ENCODE data around the gene SLC11A2. TPM values are rescaled to one million over a fixed set of nuclear protein-coding genes. Genes with fewer than 3 reads are reported as not detected.

The SLC11A2 gene
- total and polyA plus RNA-seq, 7 donors: 3.9 to 44.6 (median 25.0) TPM

DNA sequence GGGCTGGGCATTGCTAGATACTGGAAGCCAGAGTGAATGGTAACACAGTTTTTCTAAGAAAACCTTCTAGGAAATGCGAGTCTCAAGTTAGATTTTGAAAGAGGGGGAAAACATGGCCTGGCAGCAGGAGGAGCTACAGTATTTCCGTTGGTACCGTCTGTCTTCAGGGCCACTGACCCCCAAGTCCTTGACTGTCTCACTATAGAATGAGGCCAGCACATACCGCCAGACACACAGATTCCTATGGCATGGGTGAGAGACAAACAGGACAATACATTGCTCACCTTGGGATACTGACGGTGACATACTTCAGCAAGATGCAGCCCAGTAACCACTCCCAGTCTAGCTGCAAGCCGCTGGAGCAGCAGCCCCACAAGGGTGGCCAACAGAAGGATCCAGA is 21.7 kb downstream of the SLC11A2 start:
- H3K27me3 ChIP-seq: no peaks in the 10 kb centered on the region
- peaks cover 6 to 83% (median 16%) of the 10 kb centered on the region in 4 donors for H3K36me3 ChIP-seq
- H3K27ac ChIP-seq: no peak overlapping the region

DNA sequence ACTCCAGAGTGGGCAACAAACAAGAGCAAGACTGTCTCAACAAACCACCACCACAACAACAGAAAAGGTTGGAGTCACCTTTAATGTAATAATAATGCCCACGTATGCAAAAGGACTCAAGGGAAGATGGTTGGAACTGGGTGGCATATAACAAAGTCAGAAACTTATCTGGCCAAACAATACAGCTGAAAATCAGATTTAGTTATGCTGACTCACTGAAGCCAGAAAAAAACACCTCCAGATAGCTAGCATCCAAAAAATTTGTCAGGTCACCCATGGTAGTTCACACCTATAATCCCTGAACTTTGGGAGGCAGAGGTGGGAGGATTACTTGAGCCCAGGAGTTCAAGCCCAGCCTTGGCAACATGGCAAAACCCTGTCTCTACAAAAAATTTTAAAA is 24.4 kb downstream of the SLC11A2 start:
- TF ChIP-seq POLR2AphosphoS5 (IDR thresholded peaks at IDR 0.05): no peak
- TF ChIP-seq POLR2A (IDR thresholded peaks at IDR 0.05): no peak
- TF ChIP-seq, protein P1, sequence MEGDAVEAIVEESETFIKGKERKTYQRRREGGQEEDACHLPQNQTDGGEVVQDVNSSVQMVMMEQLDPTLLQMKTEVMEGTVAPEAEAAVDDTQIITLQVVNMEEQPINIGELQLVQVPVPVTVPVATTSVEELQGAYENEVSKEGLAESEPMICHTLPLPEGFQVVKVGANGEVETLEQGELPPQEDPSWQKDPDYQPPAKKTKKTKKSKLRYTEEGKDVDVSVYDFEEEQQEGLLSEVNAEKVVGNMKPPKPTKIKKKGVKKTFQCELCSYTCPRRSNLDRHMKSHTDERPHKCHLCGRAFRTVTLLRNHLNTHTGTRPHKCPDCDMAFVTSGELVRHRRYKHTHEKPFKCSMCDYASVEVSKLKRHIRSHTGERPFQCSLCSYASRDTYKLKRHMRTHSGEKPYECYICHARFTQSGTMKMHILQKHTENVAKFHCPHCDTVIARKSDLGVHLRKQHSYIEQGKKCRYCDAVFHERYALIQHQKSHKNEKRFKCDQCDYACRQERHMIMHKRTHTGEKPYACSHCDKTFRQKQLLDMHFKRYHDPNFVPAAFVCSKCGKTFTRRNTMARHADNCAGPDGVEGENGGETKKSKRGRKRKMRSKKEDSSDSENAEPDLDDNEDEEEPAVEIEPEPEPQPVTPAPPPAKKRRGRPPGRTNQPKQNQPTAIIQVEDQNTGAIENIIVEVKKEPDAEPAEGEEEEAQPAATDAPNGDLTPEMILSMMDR (IDR thresholded peaks at IDR 0.05): no peak
- TF ChIP-seq EP300 (IDR thresholded peaks at IDR 0.05): no peak
- Histone ChIP-seq H3K4me3 (no peak overlapping the region), H3K27ac (no peak overlapping the region), H3K4me1 (no peaks in the 10 kb centered on the region), H3K36me3 (peaks cover 6 to 93% (median 17%) of the 10 kb centered on the region in 4 donors), H3K9me3 (no peaks in the 10 kb centered on the region), H3K27me3 (no peaks in the 10 kb centered on the region)
- 86 to 100% methylated on average over 1 of the region's 1 CpG for WGBS, 2 donors
- intact Hi-C loops (cut with DNase I): no loop called here
- no peak for DNase-seq

More for the DNA sequence above, 21.7 kb downstream of the SLC11A2 start:
- Histone ChIP-seq H3K4me3 (no peak overlapping the region), H3K4me1 (no peaks in the 10 kb centered on the region), H3K9me3 (no peaks in the 10 kb centered on the region)
- no peak for DNase-seq
- 92 to 93% methylated on average over 6 of the region's 6 CpGs for WGBS, 2 donors
- intact Hi-C loops (cut with DNase I): no loop called here
- TF ChIP-seq POLR2A (IDR thresholded peaks at IDR 0.05) (no peak), EP300 (IDR thresholded peaks at IDR 0.05) (no peak), POLR2AphosphoS5 (IDR thresholded peaks at IDR 0.05) (no peak)
- TF ChIP-seq, protein P1 (IDR thresholded peaks at IDR 0.05): no peak

DNA sequence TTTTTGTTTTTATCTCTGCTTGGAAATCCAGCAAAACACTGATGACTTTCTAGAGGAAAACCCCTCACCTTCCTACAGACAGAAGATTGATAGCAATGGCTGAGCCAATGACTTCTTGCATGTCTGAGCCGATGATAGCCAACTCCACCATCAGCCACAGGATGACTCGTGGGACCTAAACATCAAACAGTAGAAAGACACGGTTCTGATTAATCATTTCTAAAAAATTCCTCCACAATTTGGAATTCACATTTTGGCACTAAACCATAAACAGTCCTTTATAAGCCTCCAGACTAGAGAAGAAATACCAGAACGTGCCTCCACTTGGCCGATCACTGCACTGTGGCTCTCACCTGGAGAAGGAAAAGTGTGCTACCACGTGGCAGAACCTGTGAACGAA is 25.9 kb downstream of the SLC11A2 start:
- Histone ChIP-seq H3K27ac (no peak overlapping the region), H3K27me3 (no peaks in the 10 kb centered on the region), H3K4me1 (no peaks in the 10 kb centered on the region), H3K9me3 (no peaks in the 10 kb centered on the region), H3K36me3 (peaks cover 0 to 93% (median 24%) of the 10 kb centered on the region in 4 donors), H3K4me3 (no peak overlapping the region)
- WGBS, 2 donors: 87 to 89% methylated on average over 7 of the region's 7 CpGs
- intact Hi-C loops (cut with DNase I): no loop called here
- DNase-seq: no peak
- TF ChIP-seq EP300 (IDR thresholded peaks at IDR 0.05) (no peak), POLR2AphosphoS5 (IDR thresholded peaks at IDR 0.05) (no peak), POLR2A (IDR thresholded peaks at IDR 0.05) (no peak)
- TF ChIP-seq, protein P1 (IDR thresholded peaks at IDR 0.05): no peak

DNA sequence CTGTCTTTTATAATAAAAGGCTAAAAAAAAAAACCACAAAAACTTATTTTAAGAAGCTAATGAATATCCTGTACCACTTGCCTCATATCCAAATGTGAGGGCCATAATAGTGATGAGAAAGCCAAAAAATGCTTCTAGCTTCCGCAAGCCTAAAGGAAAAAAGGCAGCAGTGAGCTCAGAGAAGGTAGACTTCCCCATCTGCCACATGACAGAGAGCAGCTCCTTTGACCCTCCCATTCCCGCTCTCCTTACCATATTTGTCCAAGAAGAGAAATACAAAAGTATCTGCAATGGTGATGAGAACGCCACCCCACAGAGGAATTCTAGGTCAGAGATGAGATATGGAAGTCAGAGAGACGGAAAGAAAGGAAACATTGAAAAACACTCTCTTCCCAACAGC is 27.1 kb downstream of the SLC11A2 start:
- Histone ChIP-seq H3K27ac (no peak overlapping the region), H3K4me1 (no peaks in the 10 kb centered on the region), H3K4me3 (no peak overlapping the region), H3K36me3 (peaks cover 9 to 93% (median 18%) of the 10 kb centered on the region in 4 donors), H3K27me3 (no peaks in the 10 kb centered on the region), H3K9me3 (no peaks in the 10 kb centered on the region)
- no peak for DNase-seq
- intact Hi-C loops (cut with DNase I): no loop called here
- WGBS, 2 donors: 92 to 95% methylated on average over 4 of the region's 4 CpGs
- no peak for TF ChIP-seq POLR2A (IDR thresholded peaks at IDR 0.05)
- no peak for TF ChIP-seq EP300 (IDR thresholded peaks at IDR 0.05)
- TF ChIP-seq POLR2AphosphoS5 (IDR thresholded peaks at IDR 0.05): no peak
- TF ChIP-seq, protein P1 (IDR thresholded peaks at IDR 0.05): no peak

DNA sequence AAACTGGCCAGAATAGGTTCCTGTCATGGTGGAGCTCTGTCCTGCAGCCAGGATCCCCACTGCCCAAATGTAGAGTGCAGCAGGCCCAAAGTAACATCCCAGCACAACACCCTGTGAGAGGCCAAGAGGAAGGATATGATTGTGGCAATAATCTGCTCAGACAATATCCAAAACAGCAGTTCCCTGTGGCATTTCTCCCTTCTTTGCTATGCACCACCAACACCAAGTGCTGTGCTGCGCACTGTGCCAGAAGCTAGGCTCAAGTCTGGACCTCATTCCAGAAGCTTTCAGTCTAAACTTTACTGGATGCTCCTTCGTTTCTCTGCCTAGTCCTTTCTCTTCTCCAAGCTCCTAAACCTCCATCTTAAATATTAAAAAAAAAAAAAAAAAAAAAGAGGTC is 33.4 kb downstream of the SLC11A2 start:
- Histone ChIP-seq H3K4me1 (peaks cover 0 to 5% (median 0%) of the 10 kb centered on the region in 4 donors), H3K4me3 (no peak overlapping the region), H3K27me3 (no peaks in the 10 kb centered on the region), H3K27ac (no peak overlapping the region), H3K9me3 (no peaks in the 10 kb centered on the region), H3K36me3 (peaks cover 28 to 93% (median 48%) of the 10 kb centered on the region in 4 donors)
- DNase-seq: no peak
- intact Hi-C loops (cut with DNase I): no loop called here
- TF ChIP-seq POLR2A (IDR thresholded peaks at IDR 0.05) (no peak), EP300 (IDR thresholded peaks at IDR 0.05) (no peak), POLR2AphosphoS5 (IDR thresholded peaks at IDR 0.05) (no peak)
- TF ChIP-seq, protein P1 (IDR thresholded peaks at IDR 0.05): no peak
- WGBS, 2 donors: 42 to 61% methylated on average over 2 of the region's 2 CpGs

All from sigmoid colon (tissue), 7 donors.